GM12878 (cell line): ENCODE data around the gene SLC35G6. TPM values are rescaled to one million over a fixed set of nuclear protein-coding genes. Genes with fewer than 3 reads are reported as not detected.

Source experiments
- BRCA1 ChIP-seq: IDR thresholded peaks from 2 replicates; pipeline ENCODE4 v1.6.1; 2011; ENCODE audit warnings: low read depth, low read length, improper control_type of control experiment
- EGR1 ChIP-seq, 2 experiments: IDR thresholded peaks; 1 replicate in 1 of 2; 2 replicates in 1 of 2; pipeline ENCODE4 v1.6.1; 2011 to 2012; ENCODE audit warnings: low read depth in 2 of 2, low read length in 2 of 2, borderline replicate concordance in 1 of 2, mild to moderate bottlenecking in 1 of 2, moderate library complexity in 1 of 2
- GABPA ChIP-seq: IDR thresholded peaks from 2 replicates; pipeline ENCODE4 v1.6.1; 2014; ENCODE audit warnings: antibody characterized with exemption, low read depth, mild to moderate bottlenecking, inconsistent platforms
- KLF5 ChIP-seq: fragments of 450-650 bp; IDR thresholded peaks from 2 replicates; pipeline ENCODE4 v1.6.1; 2014; ENCODE audit warnings: mild to moderate bottlenecking; ENCODE audit not compliant: partially characterized antibody
- NFYB ChIP-seq: IDR thresholded peaks from 2 replicates; pipeline ENCODE4 v1.6.1; 2011; ENCODE audit warnings: low read depth, mild to moderate bottlenecking, low read length, improper control_type of control experiment, moderate library complexity; ENCODE audit not compliant: insufficient read depth
- PML ChIP-seq: IDR thresholded peaks from 2 replicates; pipeline ENCODE4 v1.6.1; 2012; ENCODE audit warnings: low read length, inconsistent platforms
- SIN3A ChIP-seq: IDR thresholded peaks from 2 replicates; pipeline ENCODE4 v1.6.1; 2012; ENCODE audit warnings: low read depth, low read length, improper control_type of control experiment
- SIX5 ChIP-seq: IDR thresholded peaks from 2 replicates; pipeline ENCODE4 v1.6.1; 2011; ENCODE audit warnings: mild to moderate bottlenecking, low read depth, low read length, moderate library complexity; ENCODE audit not compliant: severe bottlenecking
- SMARCA5 ChIP-seq: fragments of 450-650 bp; IDR thresholded peaks from 2 replicates; pipeline ENCODE4 v1.6.1; 2017; ENCODE audit warnings: mild to moderate bottlenecking
- ZNF24 ChIP-seq: fragments of 450-650 bp; IDR thresholded peaks from 2 replicates; pipeline ENCODE4 v1.6.1; 2017; ENCODE audit warnings: antibody characterized with exemption, mild to moderate bottlenecking
- polyA plus RNA-seq, 11 experiments: library from polyadenylated mRNA; depleted of rRNA in 4 of 11; unstranded in 6 of 11; stranded (reverse) in 5 of 11; fragments of >200 nt; fragmentation: Nextera tagmentation in 4 of 11; fragmentation: Illumina TruSeq in 1 of 11; extraction: Ambion mirVana in 4 of 11; extraction: Trizol in 1 of 11; gene quantifications; 1 replicate in 1 of 11; 2 replicates in 10 of 11; pipeline versions ENCODE4 v1.2.1 to v1.2.3, GENCODE V29; 2011 to 2016; ENCODE audit warnings: inconsistent platforms in 2 of 11, missing spikeins in 2 of 11, low read depth in 1 of 11
- total RNA-seq, 4 experiments: library from RNA; depleted of rRNA in 3 of 4; stranded (reverse); fragments of >200 nt in 3 of 4; fragmentation: Illumina TruSeq in 1 of 4; extraction: Trizol in 1 of 4; gene quantifications; 2 replicates each; pipeline versions ENCODE4 v1.2.1 to v1.2.3, GENCODE V29; 2013 to 2021
- TF ChIP-seq, protein P1 (sequence below): fragments of 450-650 bp; IDR thresholded peaks from 2 replicates; pipeline ENCODE4 v1.6.1; 2018; ENCODE audit warnings: mild to moderate bottlenecking, low read depth, moderate library complexity; ENCODE audit not compliant: partially characterized antibody
- TF ChIP-seq, protein P2 (sequence below): IDR thresholded peaks from 2 replicates; pipeline ENCODE4 v1.6.1; 2011; ENCODE audit warnings: low read depth, low read length, improper control_type of control experiment, borderline replicate concordance
- TF ChIP-seq, protein P3 (sequence below): fragments of 450-650 bp; conservative IDR thresholded peaks from 2 replicates; pipeline ENCODE4 v1.6.1; 2017; ENCODE audit warnings: mild to moderate bottlenecking, moderate library complexity
- TF ChIP-seq, protein P4 (sequence below): fragments of 450-650 bp; formaldehyde crosslinking; IDR thresholded peaks from 2 replicates; pipeline ENCODE4 v1.4.0; 2022; ENCODE audit warnings: mild to moderate bottlenecking, moderate library complexity
- TF ChIP-seq, protein P5 (sequence below): fragments of 450-650 bp; IDR thresholded peaks from 2 replicates; pipeline ENCODE4 v1.6.1; 2018; ENCODE audit warnings: borderline replicate concordance, mild to moderate bottlenecking; ENCODE audit not compliant: partially characterized antibody

Gene SLC35G6
- total and polyA plus RNA-seq, 10 of the 15 experiments (the other 5 are each of a cell fraction or from before 2014, with no cell fraction given): 0.20 TPM; not detected in 9

DNA sequence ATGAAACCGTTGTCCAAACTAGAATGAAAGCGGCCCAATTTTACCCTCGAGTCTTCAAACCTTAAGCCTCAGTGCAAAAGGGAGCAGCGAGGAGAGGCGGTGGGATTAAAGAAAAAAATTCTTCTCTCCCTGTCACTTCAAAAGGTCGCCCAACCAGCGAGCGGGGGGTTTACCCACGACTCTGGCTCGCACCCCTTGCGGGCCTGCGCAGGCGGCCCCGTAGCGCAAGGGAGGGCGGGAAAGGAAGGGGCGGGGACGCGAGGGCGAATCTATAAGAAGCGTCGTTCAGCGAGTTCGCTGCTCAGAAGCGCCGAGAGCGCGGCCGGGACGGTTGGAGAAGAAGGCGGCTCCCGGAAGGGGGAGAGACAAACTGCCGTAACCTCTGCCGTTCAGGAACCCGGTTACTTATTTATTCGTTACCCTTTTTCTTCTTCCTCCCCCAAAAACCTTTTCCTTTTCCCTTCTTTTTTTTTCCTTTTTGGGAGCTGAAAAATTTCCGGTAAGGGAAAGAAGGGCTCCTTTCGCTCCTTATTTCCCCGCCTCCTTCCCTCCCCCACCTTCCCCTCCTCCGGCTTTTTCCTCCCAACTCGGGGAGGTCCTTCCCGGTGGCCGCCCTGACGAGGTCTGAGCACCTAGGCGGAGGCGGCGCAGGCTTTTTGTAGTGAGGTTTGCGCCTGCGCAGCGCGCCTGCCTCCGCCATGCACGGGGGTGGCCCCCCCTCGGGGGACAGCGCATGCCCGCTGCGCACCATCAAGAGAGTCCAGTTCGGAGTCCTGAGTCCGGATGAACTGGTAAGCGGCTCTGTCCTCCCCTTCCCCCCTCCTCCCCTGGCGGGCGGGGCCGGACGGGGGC is 3.0 kb downstream of the SLC35G6 start, which contains the start of gene POLR2A (continued):
- TF ChIP-seq, protein P1, sequence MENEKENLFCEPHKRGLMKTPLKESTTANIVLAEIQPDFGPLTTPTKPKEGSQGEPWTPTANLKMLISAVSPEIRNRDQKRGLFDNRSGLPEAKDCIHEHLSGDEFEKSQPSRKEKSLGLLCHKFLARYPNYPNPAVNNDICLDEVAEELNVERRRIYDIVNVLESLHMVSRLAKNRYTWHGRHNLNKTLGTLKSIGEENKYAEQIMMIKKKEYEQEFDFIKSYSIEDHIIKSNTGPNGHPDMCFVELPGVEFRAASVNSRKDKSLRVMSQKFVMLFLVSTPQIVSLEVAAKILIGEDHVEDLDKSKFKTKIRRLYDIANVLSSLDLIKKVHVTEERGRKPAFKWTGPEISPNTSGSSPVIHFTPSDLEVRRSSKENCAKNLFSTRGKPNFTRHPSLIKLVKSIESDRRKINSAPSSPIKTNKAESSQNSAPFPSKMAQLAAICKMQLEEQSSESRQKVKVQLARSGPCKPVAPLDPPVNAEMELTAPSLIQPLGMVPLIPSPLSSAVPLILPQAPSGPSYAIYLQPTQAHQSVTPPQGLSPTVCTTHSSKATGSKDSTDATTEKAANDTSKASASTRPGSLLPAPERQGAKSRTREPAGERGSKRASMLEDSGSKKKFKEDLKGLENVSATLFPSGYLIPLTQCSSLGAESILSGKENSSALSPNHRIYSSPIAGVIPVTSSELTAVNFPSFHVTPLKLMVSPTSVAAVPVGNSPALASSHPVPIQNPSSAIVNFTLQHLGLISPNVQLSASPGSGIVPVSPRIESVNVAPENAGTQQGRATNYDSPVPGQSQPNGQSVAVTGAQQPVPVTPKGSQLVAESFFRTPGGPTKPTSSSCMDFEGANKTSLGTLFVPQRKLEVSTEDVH: peak; percentile 71
- TF ChIP-seq, protein P2, sequence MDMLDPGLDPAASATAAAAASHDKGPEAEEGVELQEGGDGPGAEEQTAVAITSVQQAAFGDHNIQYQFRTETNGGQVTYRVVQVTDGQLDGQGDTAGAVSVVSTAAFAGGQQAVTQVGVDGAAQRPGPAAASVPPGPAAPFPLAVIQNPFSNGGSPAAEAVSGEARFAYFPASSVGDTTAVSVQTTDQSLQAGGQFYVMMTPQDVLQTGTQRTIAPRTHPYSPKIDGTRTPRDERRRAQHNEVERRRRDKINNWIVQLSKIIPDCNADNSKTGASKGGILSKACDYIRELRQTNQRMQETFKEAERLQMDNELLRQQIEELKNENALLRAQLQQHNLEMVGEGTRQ: no peak
- TF ChIP-seq, protein P3, sequence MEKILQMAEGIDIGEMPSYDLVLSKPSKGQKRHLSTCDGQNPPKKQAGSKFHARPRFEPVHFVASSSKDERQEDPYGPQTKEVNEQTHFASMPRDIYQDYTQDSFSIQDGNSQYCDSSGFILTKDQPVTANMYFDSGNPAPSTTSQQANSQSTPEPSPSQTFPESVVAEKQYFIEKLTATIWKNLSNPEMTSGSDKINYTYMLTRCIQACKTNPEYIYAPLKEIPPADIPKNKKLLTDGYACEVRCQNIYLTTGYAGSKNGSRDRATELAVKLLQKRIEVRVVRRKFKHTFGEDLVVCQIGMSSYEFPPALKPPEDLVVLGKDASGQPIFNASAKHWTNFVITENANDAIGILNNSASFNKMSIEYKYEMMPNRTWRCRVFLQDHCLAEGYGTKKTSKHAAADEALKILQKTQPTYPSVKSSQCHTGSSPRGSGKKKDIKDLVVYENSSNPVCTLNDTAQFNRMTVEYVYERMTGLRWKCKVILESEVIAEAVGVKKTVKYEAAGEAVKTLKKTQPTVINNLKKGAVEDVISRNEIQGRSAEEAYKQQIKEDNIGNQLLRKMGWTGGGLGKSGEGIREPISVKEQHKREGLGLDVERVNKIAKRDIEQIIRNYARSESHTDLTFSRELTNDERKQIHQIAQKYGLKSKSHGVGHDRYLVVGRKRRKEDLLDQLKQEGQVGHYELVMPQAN: no peak; the same call in 1 of the 2 replicates
- peak; percentile 35 to 88 for TF ChIP-seq EGR1 (IDR thresholded peaks at IDR 0.05; ENCODE audit: borderline replicate concordance in 1 of 2, low read depth in 2 of 2, low read length in 2 of 2)
- TF ChIP-seq SIN3A: no peak
- TF ChIP-seq ZNF24: peak; percentile 66
- TF ChIP-seq GABPA: no peak
- TF ChIP-seq KLF5: peak; percentile 98
- TF ChIP-seq NFYB: peak; percentile 60; the same call in 1 of the 2 replicates
- TF ChIP-seq, protein P4, sequence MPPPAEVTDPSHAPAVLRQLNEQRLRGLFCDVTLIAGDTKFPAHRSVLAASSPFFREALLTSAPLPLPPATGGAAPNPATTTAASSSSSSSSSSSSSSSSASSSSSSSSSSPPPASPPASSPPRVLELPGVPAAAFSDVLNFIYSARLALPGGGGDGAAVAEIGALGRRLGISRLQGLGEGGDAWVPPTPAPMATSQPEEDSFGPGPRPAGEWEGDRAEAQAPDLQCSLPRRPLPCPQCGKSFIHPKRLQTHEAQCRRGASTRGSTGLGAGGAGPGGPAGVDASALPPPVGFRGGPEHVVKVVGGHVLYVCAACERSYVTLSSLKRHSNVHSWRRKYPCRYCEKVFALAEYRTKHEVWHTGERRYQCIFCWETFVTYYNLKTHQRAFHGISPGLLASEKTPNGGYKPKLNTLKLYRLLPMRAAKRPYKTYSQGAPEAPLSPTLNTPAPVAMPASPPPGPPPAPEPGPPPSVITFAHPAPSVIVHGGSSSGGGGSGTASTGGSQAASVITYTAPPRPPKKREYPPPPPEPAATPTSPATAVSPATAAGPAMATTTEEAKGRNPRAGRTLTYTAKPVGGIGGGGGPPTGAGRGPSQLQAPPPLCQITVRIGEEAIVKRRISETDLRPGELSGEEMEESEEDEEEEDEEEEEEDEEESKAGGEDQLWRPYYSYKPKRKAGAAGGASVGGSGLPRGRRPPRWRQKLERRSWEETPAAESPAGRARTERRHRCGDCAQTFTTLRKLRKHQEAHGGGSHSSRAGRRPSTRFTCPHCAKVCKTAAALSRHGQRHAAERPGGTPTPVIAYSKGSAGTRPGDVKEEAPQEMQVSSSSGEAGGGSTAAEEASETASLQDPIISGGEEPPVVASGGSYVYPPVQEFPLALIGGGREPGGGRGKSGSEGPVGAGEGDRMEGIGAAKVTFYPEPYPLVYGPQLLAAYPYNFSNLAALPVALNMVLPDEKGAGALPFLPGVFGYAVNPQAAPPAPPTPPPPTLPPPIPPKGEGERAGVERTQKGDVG (CRISPR knock-in tag): peak; percentile 83; the same call in 1 of the 2 replicates
- peak; percentile 100 for TF ChIP-seq PML
- TF ChIP-seq, protein P5, sequence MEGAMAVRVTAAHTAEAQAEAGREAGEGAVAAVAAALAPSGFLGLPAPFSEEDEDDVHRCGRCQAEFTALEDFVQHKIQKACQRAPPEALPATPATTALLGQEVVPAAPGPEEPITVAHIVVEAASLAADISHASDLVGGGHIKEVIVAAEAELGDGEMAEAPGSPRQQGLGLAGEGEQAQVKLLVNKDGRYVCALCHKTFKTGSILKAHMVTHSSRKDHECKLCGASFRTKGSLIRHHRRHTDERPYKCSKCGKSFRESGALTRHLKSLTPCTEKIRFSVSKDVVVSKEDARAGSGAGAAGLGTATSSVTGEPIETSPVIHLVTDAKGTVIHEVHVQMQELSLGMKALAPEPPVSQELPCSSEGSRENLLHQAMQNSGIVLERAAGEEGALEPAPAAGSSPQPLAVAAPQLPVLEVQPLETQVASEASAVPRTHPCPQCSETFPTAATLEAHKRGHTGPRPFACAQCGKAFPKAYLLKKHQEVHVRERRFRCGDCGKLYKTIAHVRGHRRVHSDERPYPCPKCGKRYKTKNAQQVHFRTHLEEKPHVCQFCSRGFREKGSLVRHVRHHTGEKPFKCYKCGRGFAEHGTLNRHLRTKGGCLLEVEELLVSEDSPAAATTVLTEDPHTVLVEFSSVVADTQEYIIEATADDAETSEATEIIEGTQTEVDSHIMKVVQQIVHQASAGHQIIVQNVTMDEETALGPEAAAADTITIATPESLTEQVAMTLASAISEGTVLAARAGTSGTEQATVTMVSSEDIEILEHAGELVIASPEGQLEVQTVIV: peak; percentile 2
- TF ChIP-seq BRCA1: no peak
- peak; percentile 44 for TF ChIP-seq SIX5
- no peak; the same call in 1 of the 2 replicates for TF ChIP-seq SMARCA5
